ENCODE results near the gene LEF1. TPM values are rescaled to one million over a fixed set of nuclear protein-coding genes. Genes with fewer than 3 reads are reported as not detected.
A peak's percentile ranks its signal among the peaks of the same experiment; 100 is the strongest.

LEF1 gene
- total and polyA plus RNA-seq, 4 donors: 0.15 to 19.1 (median 3.1) TPM

GRCh38 chr4:108185252-108185651 is 16.5 kb upstream of the LEF1 start:
- DNase-seq (no peak), ATAC-seq (ENCODE audit: low FRiP score) (no peak)
- Histone ChIP-seq H3K36me3 (ENCODE audit: control insufficient read depth in 1 of 2, insufficient read depth in 2 of 2, low read length in 1 of 2) (no peaks in the 10 kb centered on the region), H3K4me3 (ENCODE audit: low read length in 2 of 2) (no peak overlapping the region), H3K27ac (ENCODE audit: low read depth in 1 of 2, low read length in 2 of 2) (no peak overlapping the region), H3K4me1 (ENCODE audit: control insufficient read depth in 1 of 2, insufficient read depth in 2 of 2, low read length in 2 of 2) (no peaks in the 10 kb centered on the region), H3K9me3 (ENCODE audit: control insufficient read depth, low read length) (no peaks in the 10 kb centered on the region), H3K27me3 (ENCODE audit: control insufficient read depth in 1 of 2, insufficient read depth in 2 of 2, low read length in 1 of 2) (peaks cover 0 to 2% of the 10 kb centered on the region in 2 donors)
- WGBS, 2 donors: 58 to 73% methylated on average over 3 of the region's 3 CpGs
- intact Hi-C loops (cut with DNase I): no loop called here

- 78 to 79% methylated on average over 1 of the region's 1 CpG for WGBS, 2 donors
- Histone ChIP-seq H3K4me3 (ENCODE audit: low read length in 2 of 2) (no peak overlapping the region), H3K27ac (ENCODE audit: low read depth in 1 of 2, low read length in 2 of 2) (no peak overlapping the region), H3K4me1 (ENCODE audit: control insufficient read depth in 1 of 2, insufficient read depth in 2 of 2, low read length in 2 of 2) (no peaks in the 10 kb centered on the region), H3K27me3 (ENCODE audit: control insufficient read depth in 1 of 2, insufficient read depth in 2 of 2, low read length in 1 of 2) (peaks cover 0 to 2% of the 10 kb centered on the region in 2 donors), H3K36me3 (ENCODE audit: control insufficient read depth in 1 of 2, insufficient read depth in 2 of 2, low read length in 1 of 2) (no peaks in the 10 kb centered on the region), H3K9me3 (ENCODE audit: control insufficient read depth, low read length) (no peaks in the 10 kb centered on the region)
- DNase-seq (no peak), ATAC-seq (ENCODE audit: low FRiP score) (no peak)
- intact Hi-C loops (cut with DNase I): no loop called here
These were observed 15.8 kb upstream of the LEF1 start for GRCh38 chr4:108184453-108185049.

GRCh38 chr4:108181704-108182103 is 13.0 kb upstream of the LEF1 start:
- Histone ChIP-seq H3K4me3 (ENCODE audit: low read length in 2 of 2) (no peak overlapping the region), H3K4me1 (ENCODE audit: control insufficient read depth in 1 of 2, insufficient read depth in 2 of 2, low read length in 2 of 2) (no peaks in the 10 kb centered on the region)
- no peak for DNase-seq

GRCh38 chr4:108180513-108180912 is 11.8 kb upstream of the LEF1 start:
- Histone ChIP-seq H3K27me3 (ENCODE audit: control insufficient read depth in 1 of 2, insufficient read depth in 2 of 2, low read length in 1 of 2) (peaks cover 0 to 2% of the 10 kb centered on the region in 2 donors), H3K27ac (ENCODE audit: low read depth in 1 of 2, low read length in 2 of 2) (no peak overlapping the region), H3K4me1 (ENCODE audit: control insufficient read depth in 1 of 2, insufficient read depth in 2 of 2, low read length in 2 of 2) (no peaks in the 10 kb centered on the region), H3K4me3 (ENCODE audit: low read length in 2 of 2) (no peak overlapping the region), H3K9me3 (ENCODE audit: control insufficient read depth, low read length) (no peaks in the 10 kb centered on the region), H3K36me3 (ENCODE audit: control insufficient read depth in 1 of 2, insufficient read depth in 2 of 2, low read length in 1 of 2) (no peaks in the 10 kb centered on the region)
- no peak for DNase-seq
- intact Hi-C loops (cut with DNase I): no loop called here
- WGBS, 2 donors: 64 to 76% methylated on average over 1 of the region's 1 CpG
- ATAC-seq (ENCODE audit: low FRiP score): no peak

More at GRCh38 chr4:108181704-108182103, 13.0 kb upstream of the LEF1 start:
- H3K36me3 ChIP-seq (ENCODE audit: control insufficient read depth in 1 of 2, insufficient read depth in 2 of 2, low read length in 1 of 2): no peaks in the 10 kb centered on the region
- intact Hi-C loops (cut with DNase I): no loop called here
- no peak overlapping the region for H3K27ac ChIP-seq (ENCODE audit: low read depth in 1 of 2, low read length in 2 of 2)
- no peaks in the 10 kb centered on the region for H3K9me3 ChIP-seq (ENCODE audit: control insufficient read depth, low read length)
- no peak for ATAC-seq (ENCODE audit: low FRiP score)
- 93% methylated on average over 2 of the region's 2 CpGs for WGBS, 2 donors
- H3K27me3 ChIP-seq (ENCODE audit: control insufficient read depth in 1 of 2, insufficient read depth in 2 of 2, low read length in 1 of 2): peaks cover 0 to 2% of the 10 kb centered on the region in 2 donors

GRCh38 chr4:108175966-108176365 is 7.2 kb upstream of the LEF1 start:
- intact Hi-C loops (cut with DNase I): no loop called here
- no peak for DNase-seq
- Histone ChIP-seq H3K27me3 (ENCODE audit: control insufficient read depth in 1 of 2, insufficient read depth in 2 of 2, low read length in 1 of 2) (no peaks in the 10 kb centered on the region), H3K9me3 (ENCODE audit: control insufficient read depth, low read length) (no peaks in the 10 kb centered on the region), H3K36me3 (ENCODE audit: control insufficient read depth in 1 of 2, insufficient read depth in 2 of 2, low read length in 1 of 2) (no peaks in the 10 kb centered on the region), H3K27ac (ENCODE audit: low read depth in 1 of 2, low read length in 2 of 2) (no peak overlapping the region), H3K4me1 (ENCODE audit: control insufficient read depth in 1 of 2, insufficient read depth in 2 of 2, low read length in 2 of 2) (no peaks in the 10 kb centered on the region), H3K4me3 (ENCODE audit: low read length in 2 of 2) (no peak overlapping the region)
- ATAC-seq (ENCODE audit: low FRiP score): no peak
- WGBS, 2 donors: 88 to 89% methylated on average over 3 of the region's 3 CpGs

- H3K27me3 ChIP-seq (ENCODE audit: control insufficient read depth in 1 of 2, insufficient read depth in 2 of 2, low read length in 1 of 2): no peaks in the 10 kb centered on the region
- H3K9me3 ChIP-seq (ENCODE audit: control insufficient read depth, low read length): no peaks in the 10 kb centered on the region
- H3K36me3 ChIP-seq (ENCODE audit: control insufficient read depth in 1 of 2, insufficient read depth in 2 of 2, low read length in 1 of 2): no peaks in the 10 kb centered on the region
- intact Hi-C loops (cut with DNase I): no loop called here
- H3K4me1 ChIP-seq (ENCODE audit: control insufficient read depth in 1 of 2, insufficient read depth in 2 of 2, low read length in 2 of 2): no peaks in the 10 kb centered on the region
- DNase-seq (no peak), ATAC-seq (ENCODE audit: low FRiP score) (no peak)
- no peak overlapping the region for H3K4me3 ChIP-seq (ENCODE audit: low read length in 2 of 2)
- H3K27ac ChIP-seq (ENCODE audit: low read depth in 1 of 2, low read length in 2 of 2): no peak overlapping the region
These were observed 6.1 kb upstream of the LEF1 start for GRCh38 chr4:108174856-108175255.

GRCh38 chr4:108173599-108174057 is 4.9 kb upstream of the LEF1 start:
- Histone ChIP-seq H3K27ac (ENCODE audit: low read depth in 1 of 2, low read length in 2 of 2) (no peak overlapping the region), H3K9me3 (ENCODE audit: control insufficient read depth, low read length) (no peaks in the 10 kb centered on the region), H3K36me3 (ENCODE audit: control insufficient read depth in 1 of 2, insufficient read depth in 2 of 2, low read length in 1 of 2) (no peaks in the 10 kb centered on the region), H3K4me3 (ENCODE audit: low read length in 2 of 2) (peak overlapping the region; percentile 56 to 94), H3K4me1 (ENCODE audit: control insufficient read depth in 1 of 2, insufficient read depth in 2 of 2, low read length in 2 of 2) (no peaks in the 10 kb centered on the region), H3K27me3 (ENCODE audit: control insufficient read depth in 1 of 2, insufficient read depth in 2 of 2, low read length in 1 of 2) (no peaks in the 10 kb centered on the region)
- ATAC-seq (ENCODE audit: low FRiP score): no peak
- intact Hi-C loops (cut with DNase I): no loop called here
- no peak for DNase-seq
- WGBS, 2 donors: 73 to 74% methylated on average over 11 of the region's 11 CpGs

GRCh38 chr4:108172753-108173598 is 4.2 kb upstream of the LEF1 start:
- H3K27me3 ChIP-seq (ENCODE audit: control insufficient read depth in 1 of 2, insufficient read depth in 2 of 2, low read length in 1 of 2): no peaks in the 10 kb centered on the region
- intact Hi-C loops (cut with DNase I): no loop called here

More at GRCh38 chr4:108172753-108173598, 4.2 kb upstream of the LEF1 start:
- Histone ChIP-seq H3K4me1 (ENCODE audit: control insufficient read depth in 1 of 2, insufficient read depth in 2 of 2, low read length in 2 of 2) (no peaks in the 10 kb centered on the region), H3K36me3 (ENCODE audit: control insufficient read depth in 1 of 2, insufficient read depth in 2 of 2, low read length in 1 of 2) (no peaks in the 10 kb centered on the region), H3K4me3 (ENCODE audit: low read length in 2 of 2) (peak overlapping the region; percentile 56 to 94), H3K27ac (ENCODE audit: low read depth in 1 of 2, low read length in 2 of 2) (no peak overlapping the region), H3K9me3 (ENCODE audit: control insufficient read depth, low read length) (no peaks in the 10 kb centered on the region)
- DNase-seq: peak; percentile 48 to 84
- peak; percentile 70 for ATAC-seq (ENCODE audit: low FRiP score)
- 0 to 1% methylated on average over 75 to 77 of the region's 77 CpGs for WGBS, 2 donors
